Measurements from ENCODE around the gene TKTL2.

DNA sequence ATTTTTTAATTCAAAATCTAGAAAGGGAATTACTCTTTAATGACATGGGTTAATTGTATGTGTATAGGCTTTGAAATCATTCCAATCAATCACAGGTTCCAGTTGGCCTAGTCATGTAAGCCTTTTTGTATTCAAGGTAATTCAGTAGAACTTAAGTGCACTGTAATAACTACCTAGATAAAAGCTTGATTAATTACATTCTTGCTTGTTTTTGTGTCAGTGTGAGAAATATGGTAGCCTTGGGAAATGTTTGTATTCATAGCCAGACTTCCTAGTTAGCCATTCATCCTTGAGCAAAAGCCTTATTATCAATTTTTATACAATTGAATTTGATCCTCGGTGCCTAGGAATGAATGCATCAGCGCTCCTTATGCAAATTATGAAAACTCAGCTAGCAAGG, 33.5 kb downstream of the TKTL2 start:
- no peak for TF ChIP-seq POLR2A (IDR thresholded peaks at IDR 0.05)
- TF ChIP-seq POLR2AphosphoS5 (IDR thresholded peaks at IDR 0.05): no peak

Measured in gastroesophageal sphincter (tissue), 2 donors.